GM19043 (cell line): Measurements from ENCODE around the gene TEPSIN.

Experiments used
- ATAC-seq: cut with Tn5 transposase; IDR thresholded peaks from one replicate; pipeline ENCODE4 v1.9.1; 2021; ENCODE audit warnings: low read depth; ENCODE audit not compliant: unreplicated experiment

The TEPSIN gene

DNA sequence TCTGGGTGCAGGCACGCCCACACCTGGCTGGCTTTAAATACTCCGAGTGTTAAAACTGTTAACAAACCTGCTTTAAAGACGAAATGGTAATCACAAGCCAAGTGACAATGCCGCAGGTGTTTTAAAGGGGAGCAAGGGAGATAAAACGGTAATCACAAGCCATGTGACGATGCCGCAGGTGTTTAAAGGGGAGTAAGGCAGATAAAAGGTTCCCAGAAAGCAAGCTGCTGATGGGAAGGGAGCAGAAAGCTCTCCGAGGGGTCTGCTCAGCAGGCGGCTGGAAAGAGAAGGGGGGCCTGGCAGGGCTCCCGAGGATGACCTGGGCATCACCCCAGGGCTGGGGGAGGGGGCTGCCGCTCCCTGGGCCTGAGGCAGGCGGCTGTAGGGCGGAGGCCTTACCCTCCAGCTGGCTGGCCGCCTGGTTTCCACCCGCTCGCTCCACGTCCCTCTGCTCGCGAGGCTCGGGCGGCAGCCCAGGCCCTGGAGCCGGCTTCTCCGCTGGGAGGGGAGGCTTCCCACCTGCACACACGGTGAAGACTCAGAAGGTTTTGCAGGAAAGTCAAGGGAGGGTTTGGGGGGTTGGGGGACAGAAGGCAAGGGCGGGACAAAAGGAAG is 12.3 kb upstream of the TEPSIN start:
- no peak for ATAC-seq

DNA sequence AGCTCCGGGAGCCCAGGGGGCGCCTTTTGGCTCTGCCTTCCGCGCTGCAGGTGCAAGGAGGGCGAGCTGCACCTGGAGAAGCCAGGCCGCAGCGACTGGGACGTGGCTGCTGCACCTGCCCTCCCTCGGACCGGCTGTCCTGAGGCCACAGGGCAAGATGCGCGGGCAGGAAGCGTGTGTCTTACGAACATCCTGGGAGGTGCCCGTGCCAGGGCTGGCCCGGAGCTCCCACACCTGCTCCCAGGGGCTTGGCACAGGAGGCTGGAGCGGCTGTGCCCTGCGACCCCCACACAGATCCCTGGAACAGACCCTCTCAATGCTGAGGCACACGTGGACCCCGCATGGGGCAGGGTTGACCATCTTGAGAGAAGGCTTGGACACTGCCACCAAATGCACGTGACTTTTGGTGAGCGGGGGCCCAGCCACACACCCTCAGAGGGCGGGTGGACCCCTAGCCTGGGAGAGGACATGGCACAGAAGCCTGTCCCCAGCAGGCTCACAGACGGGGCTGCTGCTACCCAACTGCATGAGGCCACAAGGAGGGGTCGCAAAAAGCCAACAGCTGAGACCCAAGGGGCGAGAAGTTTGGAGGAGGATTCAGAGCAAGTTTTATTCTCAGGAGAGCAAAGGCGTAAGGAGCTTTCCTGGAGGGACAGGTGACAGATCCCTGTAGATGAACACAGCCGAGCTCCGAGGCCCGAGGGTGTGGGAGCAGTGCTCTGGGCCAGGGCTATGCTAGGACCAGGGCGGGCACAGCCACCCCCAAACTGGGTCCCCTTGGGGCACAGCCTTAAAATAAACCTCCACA is 11.6 kb upstream of the TEPSIN start:
- ATAC-seq: no peak

DNA sequence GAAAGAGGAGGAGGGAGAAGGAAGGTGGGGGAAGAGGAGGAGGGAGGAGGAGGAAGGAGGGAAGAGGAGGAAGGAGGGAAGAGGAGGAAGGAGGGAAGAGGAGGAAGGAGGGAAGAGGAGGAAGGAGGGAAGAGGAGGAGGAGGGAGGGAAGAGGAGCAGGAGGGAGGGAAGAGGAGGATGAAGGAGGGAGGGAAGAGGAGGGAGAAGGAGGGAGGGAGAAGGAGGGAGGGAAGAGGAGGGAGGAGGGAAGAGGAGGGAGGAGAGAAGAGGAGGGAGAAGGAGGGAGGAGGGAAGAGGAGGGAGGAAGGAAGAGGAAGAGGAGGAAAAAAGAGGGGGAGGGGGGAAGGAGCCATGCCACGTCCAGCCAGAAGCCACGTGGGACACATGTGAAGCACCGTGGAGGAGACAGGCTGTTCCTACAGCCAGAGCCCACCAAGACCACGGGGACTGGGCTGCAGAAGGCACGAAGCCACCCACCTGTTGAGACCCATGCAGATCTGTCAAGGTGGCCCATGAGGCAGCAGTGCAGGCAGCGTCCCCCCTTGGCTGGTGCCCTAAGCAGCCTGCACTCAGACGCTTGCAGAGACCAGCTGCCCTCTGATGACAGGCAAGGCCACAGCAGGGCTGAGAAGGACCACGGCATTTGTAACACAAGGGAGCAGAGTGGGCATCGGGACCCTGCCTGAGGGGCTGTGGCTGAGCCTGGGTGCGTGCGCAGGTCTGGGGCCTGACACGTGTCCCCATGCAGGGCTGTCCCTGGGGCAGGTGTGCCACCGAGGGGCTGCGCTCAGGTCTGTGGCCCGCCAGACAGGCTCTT is 10.6 kb upstream of the TEPSIN start:
- no peak for ATAC-seq

DNA sequence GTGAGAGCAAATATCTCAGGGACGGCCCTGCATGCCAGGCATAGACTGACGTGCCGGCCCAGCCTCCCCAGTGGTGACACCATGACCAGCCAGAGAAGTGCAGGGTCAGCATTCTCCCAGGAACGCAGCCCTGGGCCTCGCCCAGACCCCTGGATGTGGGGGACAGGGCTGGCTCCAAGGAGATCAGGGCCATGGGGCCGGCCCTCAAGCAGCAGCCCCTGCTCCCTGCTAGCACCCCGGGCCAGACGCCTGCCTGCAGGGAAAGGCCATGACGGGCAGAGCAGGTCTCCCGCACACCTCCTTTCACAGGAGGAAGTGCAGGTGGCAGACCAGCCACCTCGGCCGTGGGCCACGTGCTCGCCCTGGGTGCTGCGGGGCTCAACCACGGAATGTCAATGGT is 9.8 kb upstream of the TEPSIN start:
- ATAC-seq: no peak

DNA sequence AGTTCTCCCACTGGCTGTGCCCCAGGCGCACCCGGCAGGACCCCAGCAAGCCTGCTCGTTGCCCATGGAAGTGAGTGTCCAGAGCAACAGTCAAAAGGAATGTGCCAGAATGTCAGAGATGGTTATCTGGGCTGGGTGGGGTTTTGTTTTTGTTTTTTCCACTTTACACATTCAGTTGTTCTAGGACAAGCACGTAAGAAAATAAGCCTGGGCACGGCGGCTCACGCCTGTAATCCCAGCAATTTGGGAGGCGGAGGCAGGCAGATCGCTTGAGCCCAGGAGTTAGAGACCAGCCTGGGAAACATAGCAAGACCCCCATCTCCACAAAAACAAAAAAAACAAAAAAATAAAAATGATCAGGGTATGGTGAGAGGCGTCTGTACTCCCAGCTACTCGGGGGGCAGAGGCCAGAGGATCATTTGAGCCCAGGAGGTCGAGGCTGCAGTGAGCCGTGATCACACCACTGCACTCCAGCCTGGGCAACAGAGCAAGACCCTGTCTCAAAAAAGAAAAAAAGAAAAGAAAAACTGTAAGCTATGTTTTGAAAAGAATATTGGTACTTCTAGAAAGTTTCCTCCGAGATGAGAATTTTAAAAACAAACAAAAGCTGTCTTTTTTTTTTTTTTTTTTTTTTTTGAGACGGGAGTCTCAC is 8.6 kb upstream of the TEPSIN start:
- no peak for ATAC-seq

DNA sequence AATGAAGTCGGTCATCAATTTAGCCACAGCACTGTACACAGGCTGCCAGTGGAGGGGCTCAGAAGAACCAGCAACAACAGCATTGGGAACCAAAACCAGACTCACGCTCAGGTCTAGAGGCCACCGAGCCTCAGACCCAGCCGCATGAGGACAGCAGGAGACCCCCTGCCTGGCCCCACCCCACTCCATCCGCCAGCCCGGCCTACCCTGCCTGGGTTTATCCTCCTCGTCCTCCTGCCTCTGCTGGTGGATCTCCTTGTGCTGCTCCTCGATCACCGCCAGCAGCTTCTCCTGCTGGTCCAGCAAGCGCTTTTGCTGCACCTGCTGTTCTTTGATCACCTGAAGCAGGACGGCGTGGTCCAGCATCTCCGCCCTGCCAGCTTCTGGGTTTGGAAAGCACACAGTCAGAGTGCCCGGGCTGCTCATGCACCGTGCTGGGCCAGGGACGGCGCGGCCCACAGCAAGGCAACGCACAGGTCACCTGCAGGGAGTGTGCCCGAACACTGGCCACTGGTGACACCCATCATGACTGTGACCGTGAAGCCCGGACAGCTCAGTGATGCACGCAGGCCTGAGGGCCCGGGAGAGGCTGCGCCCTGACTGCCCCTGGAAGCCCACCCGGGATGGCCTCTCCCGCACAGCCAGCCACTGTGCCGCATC is 8.0 kb upstream of the TEPSIN start:
- no peak for ATAC-seq

DNA sequence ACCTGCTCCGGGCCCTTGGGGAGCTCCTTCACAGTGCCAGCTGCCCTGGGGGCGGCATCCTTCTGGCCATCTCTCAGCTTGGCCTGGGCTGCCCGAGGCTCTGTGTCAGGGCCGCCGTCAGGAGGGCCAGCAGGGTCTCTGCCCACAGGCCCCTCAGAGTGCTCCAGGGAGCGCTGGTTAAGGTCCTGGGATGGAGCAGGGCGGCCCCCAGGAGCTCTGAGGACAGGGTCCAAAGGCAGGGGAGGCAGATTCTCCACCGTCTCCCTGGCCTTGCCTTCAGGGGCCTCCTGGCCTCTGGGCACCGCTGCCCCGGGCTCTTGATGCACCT is 7.5 kb upstream of the TEPSIN start:
- no peak for ATAC-seq

DNA sequence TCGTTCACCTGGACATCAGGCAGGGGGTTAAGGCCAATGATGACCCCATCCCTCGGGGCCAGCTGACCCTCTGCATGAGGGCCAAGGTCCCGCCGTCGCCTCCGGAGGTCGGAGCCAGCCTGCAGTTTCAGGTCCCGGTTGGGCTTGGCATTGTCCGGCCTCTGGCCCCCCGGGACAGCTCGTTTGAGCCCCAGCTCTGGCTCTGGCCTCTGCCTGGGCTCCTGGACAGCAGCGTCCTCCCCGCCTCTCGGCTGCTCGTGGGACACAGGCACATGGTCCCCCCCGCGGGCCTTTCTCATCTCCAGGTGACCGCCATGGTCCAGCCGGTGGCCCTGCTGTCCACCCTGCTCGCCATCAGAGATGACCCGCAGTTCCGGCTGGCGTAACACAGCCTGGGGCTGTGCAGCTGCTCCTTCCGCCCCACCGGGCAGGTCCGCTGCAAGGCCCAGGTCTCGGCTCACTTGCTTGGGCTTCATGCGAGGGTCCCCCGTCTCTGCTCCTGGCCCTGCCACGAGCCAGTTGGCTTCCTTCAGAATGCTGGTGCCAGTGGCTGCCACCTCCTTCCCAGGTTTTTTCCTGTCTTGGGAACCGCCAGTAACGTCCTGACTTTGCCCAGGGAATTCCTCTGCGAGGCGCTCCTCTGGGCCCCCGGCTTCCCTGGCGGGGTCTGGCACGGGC is 6.9 kb upstream of the TEPSIN start:
- no peak for ATAC-seq

DNA sequence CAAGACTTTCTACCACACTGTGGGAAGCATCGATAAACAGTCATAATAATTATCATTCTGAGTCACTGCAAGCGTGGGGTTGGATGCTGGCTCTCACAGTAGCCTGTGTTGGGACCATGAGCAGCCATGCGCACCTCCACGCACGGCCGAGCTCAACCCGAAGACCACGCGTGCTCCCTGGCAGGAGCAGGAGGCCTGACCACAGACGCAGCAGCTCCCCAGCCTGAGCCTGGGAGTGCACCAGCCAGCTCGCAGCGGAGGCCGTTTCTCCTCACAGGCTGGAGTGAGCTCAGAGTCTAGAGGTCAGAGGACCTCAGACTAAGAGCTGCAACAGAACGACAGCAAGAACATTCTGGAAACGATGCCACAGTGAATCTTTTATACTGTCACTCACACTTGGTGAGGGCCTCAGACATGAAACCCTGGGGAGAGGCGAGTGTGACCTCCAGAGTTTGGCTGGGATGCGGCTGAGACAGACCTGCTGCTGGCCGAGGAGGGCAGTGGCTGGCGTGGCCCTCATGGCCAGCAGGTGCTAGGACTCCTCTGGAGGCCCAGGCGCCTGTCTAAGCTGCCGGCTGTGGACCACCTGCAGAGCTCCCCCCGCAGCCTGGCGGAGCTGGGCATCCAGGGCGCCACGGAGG is 6.3 kb upstream of the TEPSIN start:
- ATAC-seq: no peak

DNA sequence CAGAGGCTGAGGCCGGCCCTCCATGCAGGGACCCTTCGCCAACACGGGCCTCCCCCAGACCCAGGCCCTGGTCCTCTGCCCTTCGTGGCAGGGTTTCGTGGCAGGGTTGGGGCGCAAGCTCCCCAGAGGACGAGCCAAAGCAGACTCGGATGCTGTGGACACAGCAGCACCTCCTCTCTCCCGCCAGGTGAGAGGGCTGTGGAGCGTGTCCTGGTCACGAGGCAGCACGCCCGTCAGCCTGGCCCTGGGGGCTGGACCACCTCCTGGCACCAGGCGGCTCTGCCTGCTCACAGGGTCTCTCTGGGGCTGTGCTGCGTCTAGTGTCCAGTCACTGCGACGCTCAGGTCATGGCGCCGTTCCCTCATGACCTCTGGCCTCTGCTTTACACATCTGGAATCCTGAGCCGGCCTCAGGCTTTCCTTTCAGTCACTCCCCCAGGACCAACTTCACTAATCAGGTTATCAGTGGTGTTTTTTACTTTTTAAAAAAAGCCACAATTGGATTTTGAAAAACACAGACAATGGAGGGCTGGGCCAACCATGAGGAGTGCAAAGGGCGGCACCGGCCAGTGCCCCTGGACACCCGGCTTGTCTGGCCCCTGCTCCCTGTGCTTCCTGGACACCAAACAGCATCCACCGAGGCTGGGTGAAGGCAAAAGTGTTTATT is 5.6 kb upstream of the TEPSIN start:
- ATAC-seq: no peak

DNA sequence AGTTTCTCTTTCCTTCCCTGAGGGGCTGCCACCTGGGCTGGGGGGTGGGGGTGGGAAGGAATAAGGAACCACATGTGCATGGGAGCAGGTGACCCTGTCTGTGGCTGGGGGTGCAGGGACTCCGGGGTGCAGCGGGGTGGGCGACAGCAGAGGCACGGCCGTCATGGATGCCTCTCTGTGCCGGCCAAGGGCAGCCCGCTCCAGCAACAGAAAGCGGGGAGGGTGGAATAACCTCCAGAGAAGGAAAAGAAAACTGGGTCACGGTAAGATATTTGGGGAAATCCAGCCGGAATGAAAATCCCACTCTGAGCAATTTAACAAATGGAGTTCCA is 4.4 kb upstream of the TEPSIN start:
- no peak for ATAC-seq

DNA sequence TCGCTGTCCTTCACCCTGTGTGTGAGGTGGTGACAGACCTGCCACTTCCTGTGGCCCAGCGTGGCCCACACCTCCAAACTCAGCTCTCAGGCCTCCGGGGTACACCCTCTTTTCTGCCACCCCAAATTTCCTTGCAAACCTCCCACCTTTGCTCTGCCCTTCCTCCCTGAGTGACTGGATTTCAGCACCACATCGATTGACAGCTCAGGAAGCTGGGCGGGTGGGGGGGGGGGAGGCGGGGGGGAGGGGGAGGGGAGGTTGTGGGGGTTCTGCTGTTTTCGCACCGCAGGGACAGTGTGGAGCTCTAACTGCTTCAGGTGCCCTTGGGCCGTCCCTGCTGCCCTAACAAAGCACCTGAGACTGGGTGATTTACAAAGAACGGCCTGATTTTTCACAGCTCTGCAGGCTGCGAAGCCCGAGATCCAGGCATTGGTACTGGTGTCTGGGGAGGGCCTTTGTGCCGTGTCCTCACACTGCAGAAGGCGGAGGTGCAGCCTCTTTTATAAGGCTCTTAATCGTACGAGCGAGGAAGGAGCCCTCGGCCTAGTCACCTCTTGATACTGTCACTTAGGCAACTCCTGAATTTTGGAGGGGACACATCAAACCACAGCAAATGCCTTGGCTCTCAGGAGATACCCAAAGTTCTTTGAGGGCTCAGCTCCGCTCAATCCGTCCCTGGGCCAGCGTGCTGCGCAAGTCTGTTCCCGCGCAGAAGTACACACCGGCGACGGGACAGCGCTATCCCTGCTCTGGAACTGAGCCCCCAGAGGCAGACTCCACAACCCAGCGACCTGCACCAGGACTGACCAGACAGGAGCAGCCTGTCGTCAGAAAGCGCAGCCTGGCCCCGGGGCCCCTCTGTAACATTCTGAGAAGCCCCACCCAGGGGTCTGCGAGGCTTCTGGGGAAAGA is 3.8 kb upstream of the TEPSIN start:
- no peak for ATAC-seq

DNA sequence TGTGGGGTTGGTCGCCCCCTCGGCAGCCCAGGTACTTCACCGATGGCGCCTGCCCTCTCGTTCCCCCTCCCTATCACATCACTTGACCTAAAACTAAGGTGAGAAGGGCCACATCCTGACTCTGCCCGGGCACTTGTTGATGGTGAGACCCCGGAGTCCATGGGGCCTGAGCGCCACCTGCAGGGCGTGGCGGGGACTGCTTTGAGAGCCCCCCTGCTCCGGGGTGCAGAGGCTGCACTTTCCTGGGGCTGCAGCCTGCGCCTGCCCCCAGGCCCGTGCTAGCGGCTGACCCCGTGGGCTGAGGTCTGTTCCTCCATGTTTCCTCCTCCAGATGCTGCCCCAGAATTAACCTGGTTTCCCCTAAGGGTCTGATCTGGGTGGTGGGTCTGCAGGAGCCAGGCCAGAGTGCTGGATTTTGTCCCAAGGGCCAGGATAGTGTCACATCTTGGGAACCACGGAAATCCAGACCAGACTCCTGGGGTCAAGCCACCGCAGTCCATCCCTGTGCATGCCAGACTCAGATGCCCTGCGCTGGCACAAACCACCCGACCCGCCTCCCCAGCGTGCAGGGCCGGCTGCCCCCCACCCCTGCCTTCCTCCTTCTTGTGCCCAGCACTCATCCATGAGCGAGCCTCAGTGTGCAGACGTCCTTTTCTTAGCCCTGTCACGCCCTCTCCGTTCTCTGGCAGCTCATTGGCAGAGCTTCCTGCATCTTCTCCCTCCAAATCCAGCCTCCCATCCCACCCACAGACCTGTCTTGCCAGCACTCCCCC is 3.0 kb upstream of the TEPSIN start:
- ATAC-seq: no peak

DNA sequence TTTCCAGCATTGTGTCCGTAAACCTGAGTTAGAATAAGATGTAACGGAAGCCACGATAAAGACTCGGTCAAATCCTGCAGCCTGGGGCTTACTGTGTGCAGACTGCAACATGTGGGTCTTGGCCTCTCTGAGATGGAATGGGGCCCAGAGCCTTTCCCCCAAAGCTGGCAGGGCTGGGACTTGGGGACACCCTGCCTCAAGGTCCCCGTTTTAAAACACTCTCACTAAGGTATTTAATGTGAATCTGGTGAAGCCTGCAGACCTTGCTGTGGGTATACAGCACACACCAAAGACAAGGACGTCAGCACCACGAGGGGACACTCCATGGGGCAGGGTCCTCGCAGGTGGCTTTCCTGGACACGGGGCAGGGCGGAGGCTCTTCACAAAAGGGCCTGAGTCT is 2.3 kb upstream of the TEPSIN start:
- ATAC-seq: no peak

DNA sequence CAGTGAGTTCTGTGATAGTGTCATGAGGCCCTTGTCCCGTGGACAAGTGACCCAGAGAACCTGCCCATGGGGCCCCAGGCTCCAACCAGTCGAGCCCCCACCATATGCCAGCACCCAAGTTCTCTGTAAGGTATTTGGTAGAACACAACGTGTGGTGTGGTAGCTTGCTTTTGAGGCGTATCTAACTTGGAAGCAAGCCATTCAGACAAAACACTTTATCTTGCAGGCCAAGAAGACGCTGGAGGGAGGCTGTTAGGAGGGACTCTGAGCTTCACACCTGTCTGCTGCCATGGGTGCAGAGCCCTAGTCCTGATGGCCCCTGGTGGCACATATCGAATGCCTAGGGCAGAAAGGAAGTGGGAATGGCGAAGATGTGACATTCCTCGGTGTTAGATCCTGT is 1.9 kb upstream of the TEPSIN start:
- no peak for ATAC-seq

DNA sequence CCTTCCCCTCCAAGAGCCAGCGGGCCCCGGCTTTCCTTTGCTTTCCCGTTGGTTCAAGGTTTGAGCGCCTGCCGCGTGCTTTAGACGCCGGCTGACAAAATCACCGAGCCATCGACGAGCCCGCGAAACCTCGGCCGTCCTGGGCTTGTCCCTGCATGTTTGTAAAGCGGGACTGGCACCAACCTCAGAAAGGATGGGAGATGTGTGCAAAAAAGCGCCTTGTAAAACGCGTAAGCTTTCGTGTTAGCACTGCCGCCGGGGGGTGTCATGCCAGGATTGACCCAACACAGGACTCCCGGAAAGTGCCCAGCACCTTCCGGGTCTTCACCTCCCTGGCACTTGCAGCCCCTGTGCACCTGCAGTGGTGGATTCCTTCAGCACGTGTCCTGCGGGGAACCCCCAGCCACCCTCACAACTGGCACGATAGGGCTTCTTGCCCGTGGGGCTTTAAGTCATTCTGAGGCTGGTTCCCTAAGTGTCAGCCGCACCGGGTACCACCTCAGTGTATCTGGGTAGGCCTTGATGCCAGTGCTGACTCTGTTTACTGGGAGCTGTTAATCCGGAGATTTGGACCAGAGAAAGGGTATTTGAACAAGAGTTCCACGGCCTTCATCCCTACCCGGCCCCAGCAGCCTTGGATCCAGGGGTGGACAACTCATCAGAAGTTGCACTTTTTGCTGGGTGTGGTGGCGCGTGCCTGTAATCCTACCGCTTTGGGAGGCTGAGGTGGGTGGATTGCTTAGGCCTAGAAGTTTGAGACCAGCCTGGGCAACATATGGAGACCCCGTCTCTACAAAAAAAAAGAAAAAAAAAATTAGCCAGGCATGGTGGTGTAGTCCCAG is 1.1 kb upstream of the TEPSIN start:
- ATAC-seq: no peak

DNA sequence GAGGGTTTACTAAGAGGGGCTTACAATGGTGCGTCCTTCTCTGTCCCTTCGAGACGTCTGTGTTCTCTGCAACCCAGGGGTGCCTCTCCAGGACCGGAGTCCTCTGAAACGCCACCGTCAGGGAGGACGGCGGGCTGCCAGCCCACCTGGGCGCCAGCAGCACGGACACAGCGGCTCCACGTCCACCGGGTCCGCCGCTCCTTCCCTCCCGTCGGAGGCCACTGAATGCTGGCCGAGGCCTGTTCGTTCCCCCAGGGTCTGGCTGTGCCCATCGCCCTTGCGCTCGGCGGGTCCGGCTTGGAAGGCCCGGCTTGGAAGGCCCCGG is 403 bp downstream of the TEPSIN start:
- ATAC-seq: no peak
